HepG2 (cell line): Measurements from ENCODE around the gene CELSR2. TPM values are rescaled to one million over a fixed set of nuclear protein-coding genes. Genes with fewer than 3 reads are reported as not detected.
A peak's percentile ranks its signal among the peaks of the same experiment; 100 is the strongest.

ENCODE experiments used
- ATAC-seq: fragments of 200-7000 bp; cut with Tn5 transposase; 3 replicates; pipeline ENCODE4 v1.9.1; 2020; ENCODE audit warnings: mild to moderate bottlenecking, moderate library complexity
- BruUV-seq: library from RNA; stranded (reverse); fragments of 400-500 nt; replicated peaks from 2 replicates; lab custom pipeline; 2021; lab: Mats Ljungman, UMichigan
- CTCF ChIA-PET: fragments of 300-600 bp; formaldehyde crosslinking; extraction: SDS; loops from one replicate; lab custom pipeline; 2021; ENCODE audit warnings: low total read pairs, inconsistent platforms, low intra/inter-chr PET ratio; lab: Yijun Ruan, JAX
- POLR2A ChIA-PET: fragments of 350-600 bp; sonication (Branson Sonifier 250); formaldehyde crosslinking; loops from one replicate; lab custom pipeline; 2020; ENCODE audit warnings: antibody characterized with exemption, inconsistent platforms; lab: Yijun Ruan, JAX
- DNase-seq: peaks from one replicate; pipeline ENCODE4 v3.0.0-alpha.2; 2015; ENCODE audit warnings: low spot score
- FAIRE-seq: peaks from 3 replicates; lab custom pipeline; 2011; peaks lifted over from hg19 to GRCh38; lab: Jason Lieb, UNC
- H2AFZ ChIP-seq: one replicate; pipeline ENCODE4 v1.6.1; 2011; ENCODE audit warnings: low read length, inconsistent platforms
- H3K27ac ChIP-seq: fragments of 300-600 bp; 3 replicates; pipeline ENCODE4 v1.8.0; 2011; ENCODE audit warnings: mixed run types, mild to moderate bottlenecking, mixed read lengths, low read length, inconsistent platforms; ENCODE audit not compliant: insufficient read depth; ENCODE audit errors: extremely low read length
- H3K27me3 ChIP-seq, 2 experiments: fragments of 200-600 bp in 1 of 2; 2 replicates in 1 of 2; 3 replicates in 1 of 2; pipeline versions ENCODE4 v1.6.0 to v1.8.0; 2011; ENCODE audit warnings: low read length in 2 of 2, mild to moderate bottlenecking in 2 of 2, moderate library complexity in 2 of 2, inconsistent platforms in 1 of 2; ENCODE audit not compliant: insufficient read depth in 2 of 2, control insufficient read depth in 1 of 2
- H3K36me3 ChIP-seq, 2 experiments: fragments of 200-600 bp in 1 of 2; replicated peaks in 1 of 2; 2 replicates in 1 of 2; 3 replicates in 1 of 2; pipeline versions ENCODE4 v1.5.1 to v1.8.0; 2011; ENCODE audit warnings: low read length in 2 of 2, inconsistent platforms in 1 of 2; ENCODE audit not compliant: insufficient read depth in 2 of 2, control insufficient read depth in 1 of 2
- H3K4me1 ChIP-seq: 2 replicates; pipeline ENCODE4 v1.5.1; 2012; ENCODE audit warnings: low read length, inconsistent platforms; ENCODE audit not compliant: insufficient read depth
- H3K4me2 ChIP-seq: 2 replicates; pipeline ENCODE4 v1.6.0; 2011; ENCODE audit warnings: low read depth, low read length, inconsistent platforms
- H3K4me3 ChIP-seq, 3 experiments: fragments of 200-600 bp in 1 of 3; sonication (generic), shearing (Covaris generic) in 1 of 3; replicated peaks in 1 of 3; 2 replicates each; pipeline ENCODE4 v1.5.1; 2011 to 2016; ENCODE audit warnings: low read length in 3 of 3, inconsistent platforms in 2 of 3, low read depth in 2 of 3, mild to moderate bottlenecking in 2 of 3, control low read depth in 1 of 3, mixed read lengths in 1 of 3; ENCODE audit not compliant: insufficient read depth in 1 of 3
- H3K79me2 ChIP-seq: one replicate; pipeline ENCODE4 v1.6.1; 2011; ENCODE audit warnings: low read length, inconsistent platforms; ENCODE audit not compliant: insufficient read depth
- H3K9ac ChIP-seq: 2 replicates; pipeline ENCODE4 v1.6.0; 2011; ENCODE audit warnings: mild to moderate bottlenecking, low read depth, low read length, inconsistent platforms; ENCODE audit not compliant: insufficient read depth
- H3K9me3 ChIP-seq: 2 replicates; pipeline ENCODE4 v1.5.1; 2012; ENCODE audit warnings: mild to moderate bottlenecking, low read length
- H4K20me1 ChIP-seq: 2 replicates; pipeline ENCODE4 v1.6.0; 2011; ENCODE audit warnings: inconsistent platforms, mild to moderate bottlenecking, low read length, moderate library complexity; ENCODE audit not compliant: insufficient read depth
- ATF7-NPFF ChIP-seq: sonication (generic); formaldehyde crosslinking; IDR thresholded peaks from 2 replicates; pipeline ENCODE4 v1.8.1; 2023; ENCODE audit warnings: mild to moderate bottlenecking, low read depth, missing genetic modification reagents, moderate library complexity
- CEBPB ChIP-seq: IDR thresholded peaks from 2 replicates; pipeline ENCODE4 v1.6.1; 2011; ENCODE audit warnings: low read depth, low read length, improper control_type of control experiment, borderline replicate concordance
- CREB1 ChIP-seq, 2 experiments: fragments of 450-650 bp in 1 of 2; IDR thresholded peaks; 2 replicates each; pipeline ENCODE4 v1.6.1; 2016 to 2017; ENCODE audit warnings: control low read depth in 1 of 2, mild to moderate bottlenecking in 1 of 2, missing compliant biosample characterization in 1 of 2, missing genetic modification characterization in 1 of 2
- IRX3 ChIP-seq: sonication (generic); formaldehyde crosslinking; IDR thresholded peaks from 2 replicates; pipeline ENCODE4 v1.8.1; 2023; ENCODE audit warnings: mild to moderate bottlenecking, low read depth, missing genetic modification reagents, borderline replicate concordance
- KLF13 ChIP-seq: sonication (generic); formaldehyde crosslinking; IDR thresholded peaks from 2 replicates; pipeline ENCODE4 v1.4.0; 2020; ENCODE audit warnings: mild to moderate bottlenecking, missing genetic modification reagents
- LCORL ChIP-seq, 2 experiments: fragments of 450-650 bp in 1 of 2; sonication (generic) in 1 of 2; formaldehyde crosslinking in 1 of 2; IDR thresholded peaks; 2 replicates each; pipeline versions ENCODE4 v1.5.0 to v1.6.1; 2017 to 2020; ENCODE audit warnings: antibody characterized with exemption in 1 of 2, missing genetic modification reagents in 1 of 2
- MAFF ChIP-seq: IDR thresholded peaks from 2 replicates; pipeline ENCODE4 v1.6.1; 2011; ENCODE audit warnings: low read depth, low read length, improper control_type of control experiment
- MXD1 ChIP-seq: sonication (generic); formaldehyde crosslinking; IDR thresholded peaks from 2 replicates; pipeline ENCODE4 v1.4.0; 2020; ENCODE audit warnings: mild to moderate bottlenecking, missing genetic modification reagents
- MYC ChIP-seq: sonication (generic); formaldehyde crosslinking; IDR thresholded peaks from 2 replicates; pipeline ENCODE4 v1.9.0; 2021; ENCODE audit warnings: missing genetic modification reagents, borderline replicate concordance
- SALL2 ChIP-seq: sonication (generic); formaldehyde crosslinking; IDR thresholded peaks from 2 replicates; pipeline ENCODE4 v1.8.1; 2023; ENCODE audit warnings: mild to moderate bottlenecking, missing genetic modification reagents, inconsistent platforms
- SNAI1 ChIP-seq: sonication (generic); formaldehyde crosslinking; IDR thresholded peaks from 2 replicates; pipeline ENCODE4 v1.5.0; 2020; ENCODE audit warnings: mild to moderate bottlenecking, missing genetic modification reagents, borderline replicate concordance
- SOX6 ChIP-seq, 2 experiments: fragments of 450-650 bp in 1 of 2; sonication (generic) in 1 of 2; formaldehyde crosslinking in 1 of 2; IDR thresholded peaks; 2 replicates each; pipeline versions ENCODE4 v1.4.0 to v1.6.1; 2017 to 2020; ENCODE audit warnings: antibody characterized with exemption in 1 of 2, mild to moderate bottlenecking in 1 of 2, missing genetic modification reagents in 1 of 2
- THAP11 ChIP-seq: IDR thresholded peaks from 2 replicates; pipeline ENCODE4 v1.6.1; 2016; ENCODE audit warnings: missing biosample characterization, missing genetic modification reagents
- ZBTB42 ChIP-seq: sonication (generic); formaldehyde crosslinking; IDR thresholded peaks from 2 replicates; pipeline ENCODE4 v1.5.0; 2020; ENCODE audit warnings: mild to moderate bottlenecking, missing genetic modification reagents
- ZC3H4 ChIP-seq: sonication (generic); formaldehyde crosslinking; IDR thresholded peaks from 2 replicates; pipeline ENCODE4 v1.4.0; 2020; ENCODE audit warnings: missing genetic modification reagents, borderline replicate concordance
- ZNF264 ChIP-seq: sonication (generic); formaldehyde crosslinking; IDR thresholded peaks from 2 replicates; pipeline ENCODE4 v1.4.0; 2020; ENCODE audit warnings: missing genetic modification reagents
- ZNF362 ChIP-seq: sonication (generic); formaldehyde crosslinking; IDR thresholded peaks from 2 replicates; pipeline ENCODE4 v1.4.0; 2020; ENCODE audit warnings: missing genetic modification reagents, mild to moderate bottlenecking, borderline replicate concordance
- ZNF530 ChIP-seq: sonication (generic); formaldehyde crosslinking; IDR thresholded peaks from 2 replicates; pipeline ENCODE4 v1.5.0; 2020; ENCODE audit warnings: low read depth, mild to moderate bottlenecking, missing genetic modification reagents
- ZNF761 ChIP-seq: sonication (generic); formaldehyde crosslinking; conservative IDR thresholded peaks from 2 replicates; pipeline ENCODE4 v1.4.0; 2020; ENCODE audit warnings: mild to moderate bottlenecking, missing genetic modification reagents
- ZNF781 ChIP-seq: sonication (generic); formaldehyde crosslinking; IDR thresholded peaks from 2 replicates; pipeline ENCODE4 v1.5.1; 2020; ENCODE audit warnings: borderline replicate concordance, mild to moderate bottlenecking, missing genetic modification reagents; ENCODE audit errors: not compliant biosample characterization
- WGBS: methylation state at CpG from one replicate; pipeline ENCODE4 v1.1.6; 2017; ENCODE audit warnings: low lambda C conversion rate; 5-methylcytosine and 5-hydroxymethylcytosine counted together
- in situ Hi-C: cut with HindIII; loops from 2 replicates; pipeline ENCODE4 v1.10.0; 2017; ENCODE audit warnings: low pct_unique_long_range_greater_than_20kb; ENCODE audit not compliant: extremely low pct_ligation_motif_present
- intact Hi-C: fragments of 100-400 bp; cut with micrococcal nuclease; formaldehyde crosslinking; loops from one replicate; pipeline ENCODE4 v1.10.0; 2022; ENCODE audit not compliant: unreplicated experiment
- polyA plus RNA-seq, 8 experiments: library from polyadenylated mRNA; depleted of rRNA in 3 of 8; stranded (reverse) in 7 of 8; unstranded in 1 of 8; fragments of >200 nt; fragmentation: Illumina TruSeq in 4 of 8; extraction: Trizol in 4 of 8; gene quantifications; 2 replicates each; pipeline versions ENCODE4 v1.2.1 to v1.2.3, GENCODE V29; 2011 to 2016; ENCODE audit warnings: low read depth in 4 of 8, missing spikeins in 1 of 8, mixed read lengths in 1 of 8; ENCODE audit not compliant: insufficient read depth in 1 of 8
- total RNA-seq, 5 experiments: library from RNA; depleted of rRNA; stranded (reverse); fragments of >200 nt; fragmentation: Illumina TruSeq; extraction: Trizol; gene quantifications; 2 replicates each; pipeline ENCODE4 v1.2.3, GENCODE V29; 2016; ENCODE audit warnings: low read depth in 1 of 5
- TF ChIP-seq, protein P1 (sequence below): sonication (generic); formaldehyde crosslinking; IDR thresholded peaks from 2 replicates; pipeline ENCODE4 v1.4.0; 2020; ENCODE audit warnings: mild to moderate bottlenecking, missing genetic modification reagents

CELSR2 gene
- total and polyA plus RNA-seq, 2 of the 13 experiments (the other 11 are each of a cell fraction or from before 2014, with no cell fraction given): 4.0 to 6.6 TPM

DNA sequence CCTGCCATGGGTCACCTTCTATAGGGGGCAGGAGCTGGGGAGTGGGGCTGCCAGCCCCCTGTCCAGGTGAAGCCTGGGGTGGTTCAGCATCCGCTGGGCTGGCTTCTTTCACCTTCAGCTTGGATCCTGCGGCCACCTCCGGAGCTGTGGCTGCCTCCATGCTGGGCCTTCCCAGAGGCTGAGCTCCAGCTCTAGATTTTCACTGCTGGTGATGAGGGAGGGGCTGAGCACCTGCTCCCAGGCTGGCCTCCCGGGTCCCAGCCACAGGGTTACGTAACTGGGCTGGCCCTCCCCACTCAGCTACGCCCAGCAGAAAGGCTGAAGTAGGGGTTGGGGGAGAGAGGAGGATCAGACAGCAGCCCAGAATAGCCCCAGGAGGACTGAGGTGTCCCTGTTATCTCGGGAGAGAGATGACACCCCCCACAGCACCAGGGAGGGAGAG, 57.5 kb downstream of the CELSR2 start, which contains the start of gene MYBPHL:
Gene MYBPHL, minus strand, starts transcription at position 180 of the 442 bp plus-strand sequence. Its CDS starts 20 bp downstream, at position 160.
- in situ Hi-C loops (no loop called here), intact Hi-C loops (no loop called here)
- no TSS peak for BruUV-seq
- H3K4me1 ChIP-seq: peaks cover 87% of the 10 kb centered on the region
- H3K4me2 ChIP-seq: peak within 1 kb of the TSS; percentile 68
- H3K27me3 ChIP-seq: no peaks in the 10 kb centered on the region
- no peaks in the 10 kb centered on the region for H4K20me1 ChIP-seq
- ATAC-seq (peak; percentile 49), DNase-seq (no peak), FAIRE-seq (peak; percentile 44)
- peak within 1 kb of the TSS; percentile 24 for H3K27ac ChIP-seq
- CTCF ChIA-PET: no interaction called here
- H3K4me3 ChIP-seq: peak within 1 kb of the TSS; percentile 14 to 62 (median 36); a peak in 5 of 6 replicates
- peak within 1 kb of the TSS; percentile 49 for H3K9ac ChIP-seq
- H3K36me3 ChIP-seq: no peaks in the 10 kb centered on the region
- POLR2A ChIA-PET: interaction anchor here (0.9 to 2.9 kb wide), 9 partner anchors 8 to 92 kb away, joined by 3 to 21 read pairs (median 4); partner anchors contain the start of genes PSRC1 and SORT1
- no peaks in the 10 kb centered on the region for H3K79me2 ChIP-seq
- 33% methylated on average over 4 of the region's 7 CpGs for WGBS
- H3K9me3 ChIP-seq: no peaks in the 10 kb centered on the region
- no peak within 1 kb of the TSS for H2AFZ ChIP-seq
- TF ChIP-seq ZNF362 (CRISPR knock-in tag) (no peak), ZC3H4 (no peak), ZNF264 (CRISPR knock-in tag) (no peak), ZBTB42 (CRISPR knock-in tag) (no peak), IRX3 (no peak), SNAI1 (CRISPR knock-in tag) (peak; percentile 68; the same call in 1 of the 2 replicates), ZNF781 (peak; percentile 39), ZNF761 (no peak), SOX6 (IDR thresholded peaks at IDR 0.05) (no peak), SOX6 (CRISPR knock-in tag; IDR thresholded peaks at IDR 0.05) (peak; percentile 49; the same call in 1 of the 2 replicates), THAP11 (CRISPR knock-in tag) (no peak), MYC (CRISPR knock-in tag) (peak; percentile 32; the same call in 1 of the 2 replicates), CEBPB (peak; percentile 47; the same call in 1 of the 2 replicates), SALL2 (CRISPR knock-in tag) (peak; percentile 48; the same call in 1 of the 2 replicates), MXD1 (CRISPR knock-in tag) (peak; percentile 58; the same call in 1 of the 2 replicates), ATF7-NPFF (no peak), KLF13 (no peak), CREB1 (IDR thresholded peaks at IDR 0.05) (no peak), CREB1 (CRISPR knock-in tag; IDR thresholded peaks at IDR 0.05) (no peak; the same call in 1 of the 2 replicates), LCORL (IDR thresholded peaks at IDR 0.05) (no peak), LCORL (CRISPR knock-in tag; IDR thresholded peaks at IDR 0.05) (no peak), MAFF (no peak), ZNF530 (CRISPR knock-in tag) (no peak)
- TF ChIP-seq, protein P1, sequence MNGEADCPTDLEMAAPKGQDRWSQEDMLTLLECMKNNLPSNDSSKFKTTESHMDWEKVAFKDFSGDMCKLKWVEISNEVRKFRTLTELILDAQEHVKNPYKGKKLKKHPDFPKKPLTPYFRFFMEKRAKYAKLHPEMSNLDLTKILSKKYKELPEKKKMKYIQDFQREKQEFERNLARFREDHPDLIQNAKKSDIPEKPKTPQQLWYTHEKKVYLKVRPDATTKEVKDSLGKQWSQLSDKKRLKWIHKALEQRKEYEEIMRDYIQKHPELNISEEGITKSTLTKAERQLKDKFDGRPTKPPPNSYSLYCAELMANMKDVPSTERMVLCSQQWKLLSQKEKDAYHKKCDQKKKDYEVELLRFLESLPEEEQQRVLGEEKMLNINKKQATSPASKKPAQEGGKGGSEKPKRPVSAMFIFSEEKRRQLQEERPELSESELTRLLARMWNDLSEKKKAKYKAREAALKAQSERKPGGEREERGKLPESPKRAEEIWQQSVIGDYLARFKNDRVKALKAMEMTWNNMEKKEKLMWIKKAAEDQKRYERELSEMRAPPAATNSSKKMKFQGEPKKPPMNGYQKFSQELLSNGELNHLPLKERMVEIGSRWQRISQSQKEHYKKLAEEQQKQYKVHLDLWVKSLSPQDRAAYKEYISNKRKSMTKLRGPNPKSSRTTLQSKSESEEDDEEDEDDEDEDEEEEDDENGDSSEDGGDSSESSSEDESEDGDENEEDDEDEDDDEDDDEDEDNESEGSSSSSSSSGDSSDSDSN (CRISPR knock-in tag): no peak
